Colonic mucosa (tissue), 4 donors: ENCODE results near the gene HOXC9. TPM values are rescaled to one million over a fixed set of nuclear protein-coding genes. Genes with fewer than 3 reads are reported as not detected.

Experiments
- DNase-seq: peaks from one replicate; pipeline ENCODE4 v3.0.0-alpha.2; 2020
- H3K27ac ChIP-seq: fragments of 200-600 bp; one replicate; pipeline ENCODE4 v1.8.0; 2021
- H3K27me3 ChIP-seq: fragments of 200-600 bp; one replicate; pipeline ENCODE4 v1.8.0; 2021
- H3K36me3 ChIP-seq: fragments of 200-600 bp; one replicate; pipeline ENCODE4 v1.8.0; 2021
- H3K4me1 ChIP-seq: fragments of 200-600 bp; one replicate; pipeline ENCODE4 v1.8.0; 2021; ENCODE audit warnings: mild to moderate bottlenecking
- H3K4me3 ChIP-seq: fragments of 200-600 bp; one replicate; pipeline ENCODE4 v1.8.0; 2021
- H3K9ac ChIP-seq, 2 donors: one replicate each; pipeline ENCODE4 v1.7.0; 2013; ENCODE audit warnings: control low read depth in 2 of 2, low read depth in 2 of 2, low read length in 2 of 2
- H3K9me3 ChIP-seq: fragments of 200-600 bp; one replicate; pipeline ENCODE4 v1.8.0; 2021
- CTCF ChIP-seq: fragments of 200-600 bp; IDR thresholded peaks from one replicate; pipeline ENCODE4 v1.8.0; 2022; ENCODE audit warnings: antibody characterized with exemption, mild to moderate bottlenecking
- intact Hi-C: fragments of 100-400 bp; cut with DNase I; formaldehyde crosslinking; loops from one replicate; pipeline ENCODE4 v1.14.1; 2022
- total RNA-seq, 2 donors: library from RNA; stranded (reverse); fragmentation: NEBNext Ultra II Directional in 1 of 2; extraction: Animal tissue kit (Norgen Biotek cat#: 25700) in 1 of 2; gene quantifications; one replicate each; pipeline ENCODE4 v1.2.1, GENCODE V29; 2021
- donor health status: healthy.
- donor health status: DM: no; HTN: no; CAD: no.
- donor health status: DM: no; HTN: no; CAD: no.

Gene HOXC9
- total RNA-seq, 2 donors from 2014 or later: not detected

- no peaks in the 10 kb centered on the region for H3K9me3 ChIP-seq
- no peak for TF ChIP-seq CTCF
- H3K4me3 ChIP-seq: no peak overlapping the region
- H3K36me3 ChIP-seq: no peaks in the 10 kb centered on the region
- no peak for DNase-seq
- no peak overlapping the region for H3K27ac ChIP-seq
- H3K27me3 ChIP-seq: peaks cover 86% of the 10 kb centered on the region
- no peak overlapping the region for H3K9ac ChIP-seq
- intact Hi-C loops: no loop called here
- no peaks in the 10 kb centered on the region for H3K4me1 ChIP-seq
Measured at GRCh38 chr12:54045401-54045800, 45.4 kb downstream of the HOXC9 start.

GRCh38 chr12:54045868-54046521 is 46.0 kb downstream of the HOXC9 start:
- H3K4me3 ChIP-seq: no peak overlapping the region

GRCh38 chr12:54046809-54047159 is 46.8 kb downstream of the HOXC9 start:
- intact Hi-C loops: no loop called here
- no peaks in the 10 kb centered on the region for H3K4me1 ChIP-seq
- peak overlapping the region in 1 of 2 donors; percentile 16 for H3K9ac ChIP-seq
- DNase-seq: no peak
- H3K36me3 ChIP-seq: no peaks in the 10 kb centered on the region
- no peak overlapping the region for H3K27ac ChIP-seq
- H3K27me3 ChIP-seq: peaks cover 86% of the 10 kb centered on the region
- no peak overlapping the region for H3K4me3 ChIP-seq
- no peaks in the 10 kb centered on the region for H3K9me3 ChIP-seq
- no peak for TF ChIP-seq CTCF

More at GRCh38 chr12:54045868-54046521, 46.0 kb downstream of the HOXC9 start:
- H3K27ac ChIP-seq: no peak overlapping the region
- no peak for DNase-seq
- TF ChIP-seq CTCF: no peak
- H3K27me3 ChIP-seq: peaks cover 86% of the 10 kb centered on the region
- H3K9ac ChIP-seq: no peak overlapping the region
- H3K36me3 ChIP-seq: no peaks in the 10 kb centered on the region
- H3K4me1 ChIP-seq: no peaks in the 10 kb centered on the region
- no peaks in the 10 kb centered on the region for H3K9me3 ChIP-seq
- intact Hi-C loops: no loop called here

GRCh38 chr12:54047160-54047963 is 47.4 kb downstream of the HOXC9 start:
- no peak for TF ChIP-seq CTCF
- Histone ChIP-seq H3K4me3 (no peak overlapping the region), H3K9ac (peak overlapping the region in 1 of 2 donors; percentile 16), H3K27me3 (peaks cover 83% of the 10 kb centered on the region), H3K36me3 (no peaks in the 10 kb centered on the region), H3K27ac (no peak overlapping the region), H3K4me1 (no peaks in the 10 kb centered on the region), H3K9me3 (no peaks in the 10 kb centered on the region)
- no peak for DNase-seq
- intact Hi-C loops: no loop called here

- H3K9ac ChIP-seq: no peak overlapping the region
- H3K27ac ChIP-seq: no peak overlapping the region
- H3K27me3 ChIP-seq: peaks cover 83% of the 10 kb centered on the region
- no peaks in the 10 kb centered on the region for H3K4me1 ChIP-seq
- no peak for TF ChIP-seq CTCF
- no peak overlapping the region for H3K4me3 ChIP-seq
- DNase-seq: no peak
- H3K36me3 ChIP-seq: no peaks in the 10 kb centered on the region
- H3K9me3 ChIP-seq: no peaks in the 10 kb centered on the region
- intact Hi-C loops: no loop called here
Measured at GRCh38 chr12:54047964-54048303, 48.0 kb downstream of the HOXC9 start.
